HG02970 (cell line): ENCODE data around the gene TNRC18.
"Not testable (repeated sequence)": the region's sequence is repeated elsewhere in the genome, so short reads cannot be mapped to it uniquely, and the experiment has no call there.

ENCODE experiments used
- ATAC-seq: cut with Tn5 transposase; IDR thresholded peaks from one replicate; pipeline ENCODE4 v1.9.1; 2021; ENCODE audit warnings: mild to moderate bottlenecking, moderate library complexity, moderate number of reproducible peaks; ENCODE audit not compliant: unreplicated experiment, low FRiP score

Gene TNRC18

GRCh38 chr7:5281598-5282500 is 141.8 kb downstream of the TNRC18 start:
- ATAC-seq = not testable (repeated sequence)

- no peak for ATAC-seq
Observed at GRCh38 chr7:5279734-5280133, 143.9 kb downstream of the TNRC18 start.

- no peak for ATAC-seq
Observed at GRCh38 chr7:5278766-5279165, 144.9 kb downstream of the TNRC18 start.

GRCh38 chr7:5276611-5277010 is 147.0 kb downstream of the TNRC18 start:
- no peak for ATAC-seq

DNA sequence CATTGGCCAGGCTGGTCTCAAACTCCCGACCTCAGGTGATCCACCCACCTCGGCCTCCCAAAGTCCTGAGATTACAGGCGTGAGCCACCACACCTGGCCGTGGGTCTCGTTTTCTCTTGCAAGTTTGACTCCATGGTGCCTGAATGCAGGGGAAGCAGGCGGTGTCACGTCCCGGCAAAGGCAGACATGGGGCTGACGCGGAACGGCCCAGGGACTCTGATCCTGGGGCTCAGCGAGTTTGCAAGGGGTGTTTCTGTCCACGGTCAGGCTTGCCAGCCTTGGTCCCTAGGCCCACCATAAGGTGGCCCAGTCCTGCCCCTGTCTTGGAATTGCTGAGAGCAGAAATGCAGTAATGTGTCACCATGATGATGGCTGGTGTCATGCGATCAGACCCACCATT is 147.5 kb downstream of the TNRC18 start:
- ATAC-seq = not testable (repeated sequence)

GRCh38 chr7:5275510-5275909 is 148.1 kb downstream of the TNRC18 start:
- ATAC-seq = not testable (repeated sequence)

DNA sequence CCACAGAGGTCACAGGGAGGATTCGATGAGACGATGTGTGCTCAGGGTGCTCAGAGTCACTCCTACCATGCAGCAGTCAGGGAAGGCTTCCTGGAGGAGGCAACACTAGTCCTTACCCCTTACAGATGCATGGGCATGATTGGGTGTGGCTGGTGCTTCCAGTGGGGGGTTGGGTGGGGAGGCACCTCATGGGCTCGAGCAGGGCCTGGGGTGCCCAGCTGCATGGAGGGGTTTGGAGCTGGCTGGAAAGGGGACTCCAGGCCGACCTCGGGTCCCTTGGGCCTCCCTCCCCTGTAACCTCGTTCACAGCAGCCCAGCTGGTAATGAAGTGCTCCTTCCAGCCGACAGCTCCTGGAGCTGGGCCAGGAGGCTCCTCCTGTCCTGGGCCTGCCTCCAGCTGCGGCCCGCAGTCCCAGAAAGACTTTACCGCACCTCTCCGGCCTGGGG is 148.6 kb downstream of the TNRC18 start:
- not testable (repeated sequence) for ATAC-seq

GRCh38 chr7:5274441-5274840 is 149.2 kb downstream of the TNRC18 start:
- ATAC-seq = no peak

GRCh38 chr7:5273831-5274405 is 149.7 kb downstream of the TNRC18 start:
- not testable (repeated sequence) for ATAC-seq

DNA sequence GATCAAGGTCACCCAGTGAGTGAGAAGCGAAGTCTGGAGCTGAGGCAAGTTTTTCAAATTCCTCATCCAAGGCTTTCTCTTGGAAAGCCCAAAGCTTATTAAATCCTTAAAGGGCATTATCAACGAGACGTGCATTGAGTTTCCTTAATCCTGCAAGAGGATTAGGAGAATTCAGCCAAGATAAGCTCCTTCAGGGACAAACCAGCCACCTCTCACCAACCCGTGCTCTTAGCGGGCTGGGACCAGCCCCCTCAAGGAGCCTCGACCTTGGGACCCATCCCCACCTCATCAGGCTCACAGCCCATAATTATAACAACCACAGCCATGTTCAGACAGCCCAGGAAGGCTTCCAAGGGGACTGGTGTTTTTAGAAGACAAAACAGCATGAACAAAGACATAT is 152.8 kb downstream of the TNRC18 start:
- ATAC-seq = no peak

DNA sequence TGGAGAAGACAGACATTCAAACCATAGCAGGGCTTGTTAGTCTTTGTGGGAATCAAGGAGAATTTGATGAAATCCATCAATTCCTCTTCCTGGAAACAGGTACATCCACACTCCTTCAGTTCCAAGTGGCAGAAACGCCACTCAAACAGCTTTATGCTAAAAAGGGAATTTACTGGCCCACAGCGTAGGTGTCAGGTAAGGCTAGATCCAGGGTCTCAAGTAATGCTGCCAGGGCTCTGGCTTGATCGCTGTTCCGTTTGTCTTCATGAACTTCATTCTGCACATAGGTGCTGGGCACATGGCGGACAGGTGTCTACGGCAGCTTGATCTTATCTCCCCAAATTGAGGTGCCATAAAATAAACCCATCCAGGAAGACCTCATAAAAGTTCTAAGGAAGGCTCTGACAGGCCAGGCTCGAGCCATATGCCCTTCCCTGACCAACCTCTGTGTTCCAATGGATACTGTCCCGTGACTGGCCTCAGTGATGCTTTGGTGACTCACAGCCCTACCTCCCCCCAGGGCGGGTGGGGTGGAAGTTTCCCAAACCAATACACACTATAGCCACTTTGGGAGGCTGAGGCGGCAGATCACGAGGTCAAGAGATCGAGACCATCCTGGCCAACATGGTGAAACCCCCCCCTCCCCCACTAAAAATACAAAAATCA is 153.5 kb downstream of the TNRC18 start:
- ATAC-seq = not testable (repeated sequence)

GRCh38 chr7:5267829-5268228 is 155.8 kb downstream of the TNRC18 start:
- not testable (repeated sequence) for ATAC-seq

GRCh38 chr7:5266191-5267028 is 157.2 kb downstream of the TNRC18 start:
- no peak for ATAC-seq

GRCh38 chr7:5265320-5266190 is 158.1 kb downstream of the TNRC18 start:
- no peak for ATAC-seq

GRCh38 chr7:5263066-5263465 is 160.6 kb downstream of the TNRC18 start:
- ATAC-seq = not testable (repeated sequence)

DNA sequence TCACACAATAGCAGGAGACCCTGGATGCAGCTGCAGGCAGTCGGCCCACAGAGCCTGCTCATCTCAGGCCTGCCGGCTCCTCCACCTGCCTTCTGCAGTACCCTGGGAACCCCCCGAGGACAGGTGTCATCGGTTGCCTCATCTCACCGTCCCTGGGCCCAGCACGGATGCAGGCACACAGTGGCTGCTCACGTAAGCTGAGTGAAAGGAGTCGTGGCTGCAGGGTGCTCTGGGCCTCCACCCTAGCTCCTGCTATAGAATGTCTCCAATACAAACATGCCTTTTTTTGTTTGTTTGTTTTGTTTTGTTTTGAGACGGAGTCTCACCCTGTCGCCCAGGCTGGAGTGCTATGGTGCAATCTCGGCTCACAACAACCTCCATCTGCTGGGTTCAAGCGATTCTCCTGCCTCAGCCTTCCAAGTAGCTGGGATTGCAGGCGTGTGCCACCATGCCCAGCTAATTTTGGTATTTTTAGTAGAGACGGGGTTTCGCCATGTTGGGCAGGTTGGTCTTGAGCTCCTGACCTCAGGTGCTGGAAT is 163.0 kb downstream of the TNRC18 start:
- not testable (repeated sequence) for ATAC-seq
